Activated CD4-positive, alpha-beta memory T cell treated with anti-CD3 and anti-CD28 coated beads for 36 hours (primary cell): ENCODE results near the gene PDCD1. TPM values are rescaled to one million over a fixed set of nuclear protein-coding genes. Genes with fewer than 3 reads are reported as not detected.

Experiments
- CTCF ChIA-PET: fragments of 350-600 bp; sonication (Branson Sonifier 250); formaldehyde crosslinking; loops from one replicate; lab custom pipeline; 2021; ENCODE audit warnings: antibody characterized with exemption, inconsistent platforms; lab: Charles Lee
- POLR2A ChIA-PET: fragments of 350-600 bp; sonication (Branson Sonifier 250); formaldehyde crosslinking; loops from one replicate; lab custom pipeline; 2021; ENCODE audit warnings: antibody characterized with exemption; lab: Charles Lee
- DNase-seq: peaks from one replicate; pipeline ENCODE4 v3.0.0-alpha.2; 2020
- H3K27ac Mint-ChIP-seq: one replicate; pipeline ENCODE4 v1.8.0; 2021; ENCODE audit warnings: mixed read lengths
- H3K27me3 Mint-ChIP-seq: one replicate; pipeline ENCODE4 v1.8.0; 2021; ENCODE audit warnings: mixed read lengths
- H3K36me3 Mint-ChIP-seq: one replicate; pipeline ENCODE4 v1.8.0; 2021; ENCODE audit warnings: mixed read lengths
- H3K4me1 Mint-ChIP-seq: one replicate; pipeline ENCODE4 v1.8.0; 2021; ENCODE audit warnings: low read depth, mixed read lengths
- H3K4me3 Mint-ChIP-seq: one replicate; pipeline ENCODE4 v1.8.0; 2021; ENCODE audit warnings: mild to moderate bottlenecking, mixed read lengths
- H3K9me3 Mint-ChIP-seq: one replicate; pipeline ENCODE4 v1.8.0; 2021; ENCODE audit warnings: mixed read lengths
- intact Hi-C: fragments of 100-400 bp; cut with micrococcal nuclease; formaldehyde crosslinking; loops from one replicate; pipeline ENCODE4 v1.15.1; 2023
- total RNA-seq, 2 experiments: library from RNA; stranded (reverse); gene quantifications; one replicate each; pipeline ENCODE4 v1.2.3, GENCODE V29; 2021

PDCD1 gene
- total RNA-seq, 2 experiments from 2014 or later = 47.4 to 47.6 TPM

- peaks cover 8% of the 10 kb centered on the region for H3K4me1 Mint-ChIP-seq
- H3K4me3 Mint-ChIP-seq = no peak overlapping the region
- intact Hi-C loops = no loop called here
- CTCF ChIA-PET = no interaction called here
- H3K27me3 Mint-ChIP-seq = peaks cover 2% of the 10 kb centered on the region
- peaks cover 3% of the 10 kb centered on the region for H3K9me3 Mint-ChIP-seq
- POLR2A ChIA-PET = no interaction called here
- peak; percentile 1 for DNase-seq
- H3K36me3 Mint-ChIP-seq = peaks cover 15% of the 10 kb centered on the region
- H3K27ac Mint-ChIP-seq = no peak overlapping the region
These were observed 34.6 kb upstream of the PDCD1 start for GRCh38 chr2:241893265-241893664.

GRCh38 chr2:241892299-241893137 lies 33.8 kb upstream of the PDCD1 start:
- Mint-ChIP-seq H3K4me3 (no peak overlapping the region), H3K27me3 (peaks cover 2% of the 10 kb centered on the region), H3K27ac (no peak overlapping the region), H3K36me3 (peaks cover 16% of the 10 kb centered on the region), H3K9me3 (peaks cover 3% of the 10 kb centered on the region), H3K4me1 (peaks cover 12% of the 10 kb centered on the region)
- POLR2A ChIA-PET = no interaction called here
- DNase-seq = no peak
- CTCF ChIA-PET = no interaction called here
- intact Hi-C loops = no loop called here

- ChIA-PET POLR2A (no interaction called here), CTCF (no interaction called here)
- DNase-seq = no peak
- peaks cover 2% of the 10 kb centered on the region for H3K27me3 Mint-ChIP-seq
- no peak overlapping the region for H3K4me3 Mint-ChIP-seq
- peaks cover 15% of the 10 kb centered on the region for H3K36me3 Mint-ChIP-seq
- H3K9me3 Mint-ChIP-seq = peaks cover 3% of the 10 kb centered on the region
- intact Hi-C loops = no loop called here
- peaks cover 12% of the 10 kb centered on the region for H3K4me1 Mint-ChIP-seq
- no peak overlapping the region for H3K27ac Mint-ChIP-seq
These were observed 33.2 kb upstream of the PDCD1 start for GRCh38 chr2:241891988-241892298.

GRCh38 chr2:241891315-241891987 lies 32.8 kb upstream of the PDCD1 start:
- ChIA-PET POLR2A (no interaction called here), CTCF (no interaction called here)
- intact Hi-C loops = no loop called here
- H3K27ac Mint-ChIP-seq = no peak overlapping the region
- H3K4me3 Mint-ChIP-seq = no peak overlapping the region
- peaks cover 2% of the 10 kb centered on the region for H3K27me3 Mint-ChIP-seq
- peaks cover 3% of the 10 kb centered on the region for H3K9me3 Mint-ChIP-seq
- H3K36me3 Mint-ChIP-seq = peaks cover 13% of the 10 kb centered on the region
- no peak for DNase-seq
- H3K4me1 Mint-ChIP-seq = peaks cover 14% of the 10 kb centered on the region

GRCh38 chr2:241890524-241891235 lies 32.0 kb upstream of the PDCD1 start:
- no peak overlapping the region for H3K27ac Mint-ChIP-seq
- peaks cover 10% of the 10 kb centered on the region for H3K36me3 Mint-ChIP-seq
- POLR2A ChIA-PET = no interaction called here
- H3K9me3 Mint-ChIP-seq = no peaks in the 10 kb centered on the region
- no peak overlapping the region for H3K4me3 Mint-ChIP-seq
- DNase-seq = no peak
- CTCF ChIA-PET = interaction anchor here (0.6 kb wide), 1 partner anchor 94 kb away, joined by 3 read pairs; no protein-coding TSS in a partner anchor
- H3K4me1 Mint-ChIP-seq = peaks cover 18% of the 10 kb centered on the region
- intact Hi-C loops = no loop called here
- H3K27me3 Mint-ChIP-seq = no peaks in the 10 kb centered on the region

GRCh38 chr2:241888641-241889040 lies 29.9 kb upstream of the PDCD1 start:
- H3K4me3 Mint-ChIP-seq = no peak overlapping the region
- ChIA-PET CTCF (no interaction called here), POLR2A (no interaction called here)
- peaks cover 20% of the 10 kb centered on the region for H3K4me1 Mint-ChIP-seq
- peaks cover 15% of the 10 kb centered on the region for H3K36me3 Mint-ChIP-seq
- no peaks in the 10 kb centered on the region for H3K27me3 Mint-ChIP-seq
- H3K27ac Mint-ChIP-seq = no peak overlapping the region
- DNase-seq = no peak
- no peaks in the 10 kb centered on the region for H3K9me3 Mint-ChIP-seq
- intact Hi-C loops = no loop called here

- Mint-ChIP-seq H3K36me3 (peaks cover 15% of the 10 kb centered on the region), H3K9me3 (no peaks in the 10 kb centered on the region), H3K4me1 (peaks cover 23% of the 10 kb centered on the region), H3K27ac (no peak overlapping the region), H3K27me3 (no peaks in the 10 kb centered on the region), H3K4me3 (no peak overlapping the region)
- intact Hi-C loops = no loop called here
- no peak for DNase-seq
- ChIA-PET CTCF (no interaction called here), POLR2A (no interaction called here)
These were observed 29.3 kb upstream of the PDCD1 start for GRCh38 chr2:241887806-241888522.

GRCh38 chr2:241886840-241887447 lies 28.2 kb upstream of the PDCD1 start:
- intact Hi-C loops = no loop called here
- H3K27ac Mint-ChIP-seq = no peak overlapping the region
- peaks cover 32% of the 10 kb centered on the region for H3K4me1 Mint-ChIP-seq

GRCh38 chr2:241885946-241886643 lies 27.4 kb upstream of the PDCD1 start:
- Mint-ChIP-seq H3K9me3 (no peaks in the 10 kb centered on the region), H3K4me1 (peaks cover 32% of the 10 kb centered on the region), H3K27ac (no peak overlapping the region), H3K27me3 (no peaks in the 10 kb centered on the region), H3K4me3 (no peak overlapping the region), H3K36me3 (peaks cover 15% of the 10 kb centered on the region)
- ChIA-PET POLR2A (interaction anchor here (1.8 kb wide), 1 partner anchor 152 kb away, joined by 5 read pairs; the partner anchor contains the start of gene D2HGDH), CTCF (interaction anchor here (1.7 kb wide), 1 partner anchor 8 kb away, joined by 4 read pairs; no protein-coding TSS in a partner anchor)
- DNase-seq = no peak
- intact Hi-C loops = no loop called here

More at GRCh38 chr2:241886840-241887447, 28.2 kb upstream of the PDCD1 start:
- no peak overlapping the region for H3K4me3 Mint-ChIP-seq
- peaks cover 15% of the 10 kb centered on the region for H3K36me3 Mint-ChIP-seq
- H3K9me3 Mint-ChIP-seq = no peaks in the 10 kb centered on the region
- H3K27me3 Mint-ChIP-seq = no peaks in the 10 kb centered on the region
- ChIA-PET CTCF (interaction anchor here (1.7 kb wide), 1 partner anchor 8 kb away, joined by 4 read pairs; no protein-coding TSS in a partner anchor), POLR2A (no interaction called here)
- no peak for DNase-seq

- ChIA-PET CTCF (interaction anchor here (1.7 kb wide), 1 partner anchor 7 kb away, joined by 4 read pairs; no protein-coding TSS in a partner anchor), POLR2A (interaction anchor here (1.8 kb wide), 1 partner anchor 151 kb away, joined by 5 read pairs; the partner anchor contains the start of gene D2HGDH)
- no peak for DNase-seq
- Mint-ChIP-seq H3K27ac (no peak overlapping the region), H3K4me3 (no peak overlapping the region), H3K4me1 (peaks cover 36% of the 10 kb centered on the region), H3K9me3 (no peaks in the 10 kb centered on the region), H3K36me3 (peaks cover 14% of the 10 kb centered on the region), H3K27me3 (no peaks in the 10 kb centered on the region)
- intact Hi-C loops = no loop called here
These were observed 26.7 kb upstream of the PDCD1 start for GRCh38 chr2:241885291-241885945.
